Measurements from ENCODE around the gene MRPS5.

GRCh38 chr2:95143838-95144237 lies 22.2 kb upstream of the MRPS5 start:
- TF ChIP-seq CTCF (IDR thresholded peaks at IDR 0.05) (no peak), POLR2AphosphoS5 (IDR thresholded peaks at IDR 0.05; ENCODE audit: insufficient read depth in 1 of 2, low read depth in 1 of 2) (no peak), POLR2A (IDR thresholded peaks at IDR 0.05) (no peak)

All from vagina (tissue), 2 donors.